HepG2 (cell line): Measurements from ENCODE around the gene ZMIZ1. TPM values are rescaled to one million over a fixed set of nuclear protein-coding genes. Genes with fewer than 3 reads are reported as not detected.

Source experiments
- FOXP4 ChIP-seq: sonication (generic); formaldehyde crosslinking; IDR thresholded peaks from 2 replicates; pipeline ENCODE4 v1.4.0; 2020; ENCODE audit warnings: missing genetic modification reagents
- GLI4 ChIP-seq: sonication (generic); formaldehyde crosslinking; IDR thresholded peaks from 2 replicates; pipeline ENCODE4 v1.5.1; 2020; ENCODE audit warnings: missing genetic modification reagents, mild to moderate bottlenecking, moderate library complexity, borderline replicate concordance
- MNT ChIP-seq: fragments of 450-650 bp; IDR thresholded peaks from 2 replicates; pipeline ENCODE4 v1.6.1; 2016
- NFE2 ChIP-seq: sonication (generic); formaldehyde crosslinking; IDR thresholded peaks from 2 replicates; pipeline ENCODE4 v1.4.0; 2020; ENCODE audit warnings: missing genetic modification reagents
- NR2F1 ChIP-seq, 2 experiments: fragments of 450-650 bp in 1 of 2; formaldehyde crosslinking in 1 of 2; IDR thresholded peaks; 2 replicates each; pipeline versions ENCODE4 v1.5.0 to v1.6.1; 2016 to 2020; ENCODE audit warnings: mild to moderate bottlenecking in 1 of 2, missing compliant biosample characterization in 1 of 2, missing genetic modification reagents in 1 of 2, moderate library complexity in 1 of 2
- ZNF646 ChIP-seq: sonication (generic); formaldehyde crosslinking; IDR thresholded peaks from 2 replicates; pipeline ENCODE4 v1.9.0; 2021; ENCODE audit warnings: mild to moderate bottlenecking, missing genetic modification reagents
- ZNF737 ChIP-seq: sonication (generic); formaldehyde crosslinking; IDR thresholded peaks from 2 replicates; pipeline ENCODE4 v1.5.0; 2020; ENCODE audit warnings: missing genetic modification reagents, mild to moderate bottlenecking, borderline replicate concordance
- polyA plus RNA-seq, 8 experiments: library from polyadenylated mRNA; depleted of rRNA in 3 of 8; stranded (reverse) in 7 of 8; unstranded in 1 of 8; fragments of >200 nt; fragmentation: Illumina TruSeq in 4 of 8; extraction: Trizol in 4 of 8; gene quantifications; 2 replicates each; pipeline versions ENCODE4 v1.2.1 to v1.2.3, GENCODE V29; 2011 to 2016; ENCODE audit warnings: low read depth in 4 of 8, missing spikeins in 1 of 8, mixed read lengths in 1 of 8; ENCODE audit not compliant: insufficient read depth in 1 of 8
- total RNA-seq, 5 experiments: library from RNA; depleted of rRNA; stranded (reverse); fragments of >200 nt; fragmentation: Illumina TruSeq; extraction: Trizol; gene quantifications; 2 replicates each; pipeline ENCODE4 v1.2.3, GENCODE V29; 2016; ENCODE audit warnings: low read depth in 1 of 5

ZMIZ1 gene
- total and polyA plus RNA-seq, 2 of the 13 experiments (the other 11 are each of a cell fraction or from before 2014, with no cell fraction given) = 5.3 to 10.2 TPM

- TF ChIP-seq ZNF737 (CRISPR knock-in tag) (no peak), NFE2 (CRISPR knock-in tag) (no peak), NR2F1 (CRISPR knock-in tag; IDR thresholded peaks at IDR 0.05) (no peak), MNT (no peak), FOXP4 (CRISPR knock-in tag) (no peak), ZNF646 (CRISPR knock-in tag) (no peak), GLI4 (no peak)
These were observed 273.6 kb downstream of the ZMIZ1 start (continued) for GRCh38 chr10:79342295-79342761.
